Panc1 (cell line): ENCODE results near the gene WHRN.

ENCODE experiments used
- CTCF ChIP-seq: fragments of 450-650 bp; IDR thresholded peaks from 2 replicates; pipeline ENCODE4 v1.5.1; 2017; ENCODE audit warnings: mild to moderate bottlenecking
- POLR2AphosphoS5 ChIP-seq: IDR thresholded peaks from 2 replicates; pipeline ENCODE4 v1.6.1; 2012; ENCODE audit warnings: mild to moderate bottlenecking, low read depth, low read length, moderate library complexity
- SIN3A ChIP-seq: IDR thresholded peaks from 2 replicates; pipeline ENCODE4 v1.6.1; 2012; ENCODE audit warnings: low read depth, mild to moderate bottlenecking, low read length, moderate library complexity, borderline replicate concordance; ENCODE audit not compliant: insufficient read depth
- TCF7L2 ChIP-seq: IDR thresholded peaks from 2 replicates; pipeline ENCODE4 v1.6.1; 2011; ENCODE audit warnings: mild to moderate bottlenecking, low read depth, low read length, inconsistent platforms
- TF ChIP-seq, protein P1 (sequence below), 2 experiments: IDR thresholded peaks; 2 replicates each; pipeline ENCODE4 v1.6.1; 2011 to 2012; ENCODE audit warnings: low read depth in 2 of 2, control low read depth in 1 of 2, low read length in 1 of 2, mild to moderate bottlenecking in 1 of 2, moderate library complexity in 1 of 2; ENCODE audit not compliant: insufficient read depth in 1 of 2

GRCh38 chr9:114546851-114547250, 41.6 kb upstream of the WHRN start:
- TF ChIP-seq CTCF, result no peak
- no peak for TF ChIP-seq POLR2AphosphoS5
- no peak for TF ChIP-seq SIN3A
- TF ChIP-seq TCF7L2, result no peak
- TF ChIP-seq, protein P1, sequence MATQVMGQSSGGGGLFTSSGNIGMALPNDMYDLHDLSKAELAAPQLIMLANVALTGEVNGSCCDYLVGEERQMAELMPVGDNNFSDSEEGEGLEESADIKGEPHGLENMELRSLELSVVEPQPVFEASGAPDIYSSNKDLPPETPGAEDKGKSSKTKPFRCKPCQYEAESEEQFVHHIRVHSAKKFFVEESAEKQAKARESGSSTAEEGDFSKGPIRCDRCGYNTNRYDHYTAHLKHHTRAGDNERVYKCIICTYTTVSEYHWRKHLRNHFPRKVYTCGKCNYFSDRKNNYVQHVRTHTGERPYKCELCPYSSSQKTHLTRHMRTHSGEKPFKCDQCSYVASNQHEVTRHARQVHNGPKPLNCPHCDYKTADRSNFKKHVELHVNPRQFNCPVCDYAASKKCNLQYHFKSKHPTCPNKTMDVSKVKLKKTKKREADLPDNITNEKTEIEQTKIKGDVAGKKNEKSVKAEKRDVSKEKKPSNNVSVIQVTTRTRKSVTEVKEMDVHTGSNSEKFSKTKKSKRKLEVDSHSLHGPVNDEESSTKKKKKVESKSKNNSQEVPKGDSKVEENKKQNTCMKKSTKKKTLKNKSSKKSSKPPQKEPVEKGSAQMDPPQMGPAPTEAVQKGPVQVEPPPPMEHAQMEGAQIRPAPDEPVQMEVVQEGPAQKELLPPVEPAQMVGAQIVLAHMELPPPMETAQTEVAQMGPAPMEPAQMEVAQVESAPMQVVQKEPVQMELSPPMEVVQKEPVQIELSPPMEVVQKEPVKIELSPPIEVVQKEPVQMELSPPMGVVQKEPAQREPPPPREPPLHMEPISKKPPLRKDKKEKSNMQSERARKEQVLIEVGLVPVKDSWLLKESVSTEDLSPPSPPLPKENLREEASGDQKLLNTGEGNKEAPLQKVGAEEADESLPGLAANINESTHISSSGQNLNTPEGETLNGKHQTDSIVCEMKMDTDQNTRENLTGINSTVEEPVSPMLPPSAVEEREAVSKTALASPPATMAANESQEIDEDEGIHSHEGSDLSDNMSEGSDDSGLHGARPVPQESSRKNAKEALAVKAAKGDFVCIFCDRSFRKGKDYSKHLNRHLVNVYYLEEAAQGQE (IDR thresholded peaks at IDR 0.05; ENCODE audit: insufficient read depth in 1 of 2, low read depth in 2 of 2, low read length in 1 of 2), result no peak
